ENCODE data around the gene ZIC4. TPM values are rescaled to one million over a fixed set of nuclear protein-coding genes. Genes with fewer than 3 reads are reported as not detected.

The ZIC4 gene
- total RNA-seq, 1 donor from 2014 or later: not detected

- DNase-seq (ENCODE audit: low read depth in 2 of 2): peak; percentile 31 to 35
Observed at GRCh38 chr3:147391781-147392624, 14.3 kb downstream of the ZIC4 start.

GRCh38 chr3:147390589-147391569 lies 15.5 kb downstream of the ZIC4 start:
- no peak for DNase-seq (ENCODE audit: low read depth in 2 of 2)

- no peak for DNase-seq (ENCODE audit: low read depth in 2 of 2)
Observed at GRCh38 chr3:147389717-147390116, 16.6 kb downstream of the ZIC4 start.

- DNase-seq (ENCODE audit: low read depth in 2 of 2): no peak
Observed at GRCh38 chr3:147388700-147389580, 17.4 kb downstream of the ZIC4 start.

GRCh38 chr3:147387885-147388699 lies 18.3 kb downstream of the ZIC4 start:
- DNase-seq (ENCODE audit: low read depth in 2 of 2): no peak

GRCh38 chr3:147387291-147387884 lies 19.0 kb downstream of the ZIC4 start:
- no peak for DNase-seq (ENCODE audit: low read depth in 2 of 2)

- no peak for DNase-seq (ENCODE audit: low read depth in 2 of 2)
Observed at GRCh38 chr3:147385059-147386012, 21.0 kb downstream of the ZIC4 start.

- no peak for DNase-seq (ENCODE audit: low read depth in 2 of 2)
Observed at GRCh38 chr3:147384210-147385058, 21.9 kb downstream of the ZIC4 start.

- peak in 1 of 2 donors; percentile 23 for DNase-seq (ENCODE audit: low read depth in 2 of 2)
Observed at GRCh38 chr3:147383617-147384016, 22.7 kb downstream of the ZIC4 start.

GRCh38 chr3:147381596-147381995 lies 24.7 kb downstream of the ZIC4 start:
- DNase-seq (ENCODE audit: low read depth in 2 of 2): no peak

GRCh38 chr3:147380977-147381376 lies 25.4 kb downstream of the ZIC4 start:
- DNase-seq (ENCODE audit: low read depth in 2 of 2): no peak

- DNase-seq (ENCODE audit: low read depth in 2 of 2): no peak
Observed at GRCh38 chr3:147380387-147380951, 25.9 kb downstream of the ZIC4 start.

GRCh38 chr3:147379651-147380050 lies 26.7 kb downstream of the ZIC4 start:
- no peak for DNase-seq (ENCODE audit: low read depth in 2 of 2)

GRCh38 chr3:147377412-147378367 lies 28.7 kb downstream of the ZIC4 start:
- no peak for DNase-seq (ENCODE audit: low read depth in 2 of 2)

GRCh38 chr3:147373301-147373700 lies 33.0 kb downstream of the ZIC4 start:
- DNase-seq (ENCODE audit: low read depth in 2 of 2): no peak

- DNase-seq (ENCODE audit: low read depth in 2 of 2): no peak
Observed at GRCh38 chr3:147372525-147373027, 33.8 kb downstream of the ZIC4 start.
